K562 (cell line): ENCODE measurements around the gene POLR1A. TPM values are rescaled to one million over a fixed set of nuclear protein-coding genes. Genes with fewer than 3 reads are reported as not detected.

ENCODE experiments used
- DIDO1 ChIP-seq: fragments of 450-650 bp; IDR thresholded peaks from 2 replicates; pipeline ENCODE4 v1.6.1; 2016; ENCODE audit warnings: low read depth, missing biosample characterization, missing genetic modification characterization
- FOSL1 ChIP-seq: fragments of 200-800 bp; sonication (Bioruptor generic); conservative IDR thresholded peaks from 2 replicates; pipeline ENCODE4 v1.6.1; 2016; ENCODE audit warnings: missing genetic modification characterization, missing compliant biosample characterization
- FOXA3 ChIP-seq, 2 experiments: fragments of 450-650 bp in 1 of 2; sonication (generic) in 1 of 2; formaldehyde crosslinking; IDR thresholded peaks in 1 of 2; conservative IDR thresholded peaks in 1 of 2; 2 replicates each; pipeline versions ENCODE4 v1.4.0 to v1.8.0; 2020 to 2022; ENCODE audit warnings: mild to moderate bottlenecking in 2 of 2, missing genetic modification reagents in 1 of 2
- FOXJ2 ChIP-seq: fragments of 200-800 bp; sonication (Bioruptor generic); IDR thresholded peaks from 2 replicates; pipeline ENCODE4 v1.6.1; 2016; ENCODE audit warnings: missing genetic modification characterization, missing compliant biosample characterization
- LARP7 ChIP-seq: fragments of 450-650 bp; IDR thresholded peaks from 2 replicates; pipeline ENCODE4 v1.6.1; 2016
- NCOA2 ChIP-seq, 2 experiments: fragments of 450-650 bp; IDR thresholded peaks; 2 replicates each; pipeline ENCODE4 v1.6.1; 2018; ENCODE audit warnings: mild to moderate bottlenecking in 2 of 2, moderate library complexity in 1 of 2; ENCODE audit not compliant: partially characterized antibody in 2 of 2
- NR2C2 ChIP-seq, 2 experiments: fragments of 200-800 bp in 1 of 2; sonication (Bioruptor generic) in 1 of 2; sonication (generic) in 1 of 2; formaldehyde crosslinking in 1 of 2; IDR thresholded peaks; 2 replicates each; pipeline versions ENCODE4 v1.6.1 to v1.8.0; 2016 to 2022; ENCODE audit warnings: mild to moderate bottlenecking in 1 of 2, missing compliant biosample characterization in 1 of 2, missing genetic modification characterization in 1 of 2, missing genetic modification reagents in 1 of 2
- POLR2AphosphoS2 ChIP-seq: IDR thresholded peaks from 2 replicates; pipeline ENCODE4 v1.6.1; 2012; ENCODE audit warnings: low read length, improper control_type of control experiment
- SAP30 ChIP-seq: fragments of 200-600 bp; sonication (generic); IDR thresholded peaks from 2 replicates; pipeline ENCODE4 v1.6.1; 2012; ENCODE audit warnings: borderline replicate concordance, low read depth, mild to moderate bottlenecking, moderate library complexity, low read length, control low read depth, inconsistent platforms; ENCODE audit not compliant: insufficient read depth, poor library complexity, severe bottlenecking
- TAF1 ChIP-seq: IDR thresholded peaks from 2 replicates; pipeline ENCODE4 v1.6.1; 2011; ENCODE audit warnings: mild to moderate bottlenecking, low read length, moderate library complexity; ENCODE audit not compliant: insufficient read depth, control insufficient read depth, severe bottlenecking; ENCODE audit errors: extremely low read depth
- VEZF1 ChIP-seq: fragments of 200-800 bp; sonication (Bioruptor generic); IDR thresholded peaks from 2 replicates; pipeline ENCODE4 v1.6.1; 2017; ENCODE audit warnings: missing genetic modification characterization, missing compliant biosample characterization
- ZFP36 ChIP-seq: fragments of 150-350 bp; IDR thresholded peaks from 2 replicates; pipeline ENCODE4 v1.6.1; 2018; ENCODE audit warnings: low read length, low read depth; ENCODE audit not compliant: partially characterized antibody
- ZKSCAN8 ChIP-seq: fragments of 200-800 bp; sonication (Bioruptor generic); IDR thresholded peaks from 2 replicates; pipeline ENCODE4 v1.6.1; 2016; ENCODE audit warnings: missing genetic modification characterization, missing compliant biosample characterization
- ZNF165 ChIP-seq: fragments of 250-450 bp; sonication (Bioruptor Pico); IDR thresholded peaks from 2 replicates; pipeline ENCODE4 v1.4.0; 2020; ENCODE audit warnings: borderline replicate concordance
- ZNF197 ChIP-seq: fragments of 200-800 bp; sonication (Bioruptor generic); IDR thresholded peaks from 2 replicates; pipeline ENCODE4 v1.6.1; 2016; ENCODE audit warnings: low read depth, missing genetic modification characterization, missing compliant biosample characterization
- polyA plus RNA-seq, 8 experiments: library from polyadenylated mRNA; depleted of rRNA in 4 of 8; stranded (reverse) in 5 of 8; unstranded in 3 of 8; fragments of >200 nt; fragmentation: Nextera tagmentation in 2 of 8; fragmentation: Illumina TruSeq in 1 of 8; extraction: Ambion mirVana in 2 of 8; extraction: Trizol in 1 of 8; gene quantifications; 2 replicates each; pipeline versions ENCODE4 v1.2.1 to v1.2.3, GENCODE V29; 2011 to 2014; ENCODE audit warnings: inconsistent platforms in 1 of 8, missing spikeins in 1 of 8
- total RNA-seq, 7 experiments: library from RNA; depleted of rRNA in 6 of 7; stranded (reverse); fragments of >200 nt in 6 of 7; fragmentation: Illumina TruSeq in 2 of 7; extraction: Trizol in 2 of 7; gene quantifications; 2 replicates each; pipeline versions ENCODE4 v1.2.1 to v1.2.3, GENCODE V29; 2011 to 2021; ENCODE audit warnings: low replicate concordance in 1 of 7
- TF ChIP-seq, protein P1 (sequence below): sonication (generic); formaldehyde crosslinking; IDR thresholded peaks from 2 replicates; pipeline ENCODE4 v1.8.1; 2023; ENCODE audit warnings: mild to moderate bottlenecking, missing genetic modification reagents
- TF ChIP-seq, protein P2 (sequence below), 3 experiments: fragments of 200-800 bp in 1 of 3; fragments of 250-450 bp in 1 of 3; fragments of 450-650 bp in 1 of 3; sonication (Bioruptor Pico) in 1 of 3; sonication (Bioruptor generic) in 1 of 3; formaldehyde crosslinking in 1 of 3; IDR thresholded peaks; 2 replicates each; pipeline versions ENCODE4 v1.6.1 to v1.8.0; 2016 to 2022; ENCODE audit warnings: mild to moderate bottlenecking in 2 of 3, missing genetic modification characterization in 2 of 3, missing compliant biosample characterization in 1 of 3, moderate library complexity in 1 of 3

Gene POLR1A
- total and polyA plus RNA-seq, 9 of the 15 experiments (the other 6 are each of a cell fraction or from before 2014, with no cell fraction given): 3.0 to 72.1 (median 21.8) TPM

DNA sequence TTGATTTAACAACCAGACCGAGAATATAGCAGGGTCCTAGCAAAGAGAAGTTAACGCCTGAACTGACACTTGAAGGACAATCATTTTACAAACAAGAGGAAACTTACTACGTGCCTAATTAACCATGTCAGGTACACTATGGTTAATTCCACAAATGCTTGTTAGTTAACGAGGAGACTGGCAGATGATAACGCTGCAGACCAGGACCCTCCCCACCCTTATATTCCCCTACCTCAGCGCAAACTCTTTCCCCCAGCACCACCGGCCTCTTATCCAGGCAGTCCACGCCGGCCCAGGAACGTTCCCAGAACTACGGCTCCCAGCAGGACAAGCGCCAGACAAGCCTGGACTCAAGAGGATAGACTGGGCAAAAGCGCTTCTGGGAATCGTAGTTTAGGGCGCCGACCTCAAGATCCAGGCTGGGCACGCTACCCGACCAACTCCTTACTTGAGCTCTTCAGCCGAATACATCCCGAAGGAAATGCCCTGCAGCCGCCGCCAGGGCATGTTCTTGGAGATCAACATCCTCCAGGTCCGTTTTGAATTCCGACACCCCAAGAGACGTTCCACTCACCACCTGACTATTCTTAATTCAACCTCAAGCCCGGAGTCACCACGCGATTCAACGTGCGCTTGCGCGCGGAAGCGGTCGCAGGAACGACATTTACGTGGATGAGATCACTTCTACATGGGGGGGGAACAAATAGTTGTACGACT is at the start of gene POLR1A (continued):
- TF ChIP-seq, protein P1, sequence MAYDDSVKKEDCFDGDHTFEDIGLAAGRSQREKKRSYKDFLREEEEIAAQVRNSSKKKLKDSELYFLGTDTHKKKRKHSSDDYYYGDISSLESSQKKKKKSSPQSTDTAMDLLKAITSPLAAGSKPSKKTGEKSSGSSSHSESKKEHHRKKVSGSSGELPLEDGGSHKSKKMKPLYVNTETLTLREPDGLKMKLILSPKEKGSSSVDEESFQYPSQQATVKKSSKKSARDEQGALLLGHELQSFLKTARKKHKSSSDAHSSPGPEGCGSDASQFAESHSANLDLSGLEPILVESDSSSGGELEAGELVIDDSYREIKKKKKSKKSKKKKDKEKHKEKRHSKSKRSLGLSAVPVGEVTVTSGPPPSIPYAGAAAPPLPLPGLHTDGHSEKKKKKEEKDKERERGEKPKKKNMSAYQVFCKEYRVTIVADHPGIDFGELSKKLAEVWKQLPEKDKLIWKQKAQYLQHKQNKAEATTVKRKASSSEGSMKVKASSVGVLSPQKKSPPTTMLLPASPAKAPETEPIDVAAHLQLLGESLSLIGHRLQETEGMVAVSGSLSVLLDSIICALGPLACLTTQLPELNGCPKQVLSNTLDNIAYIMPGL: peak; percentile 33; the same call in 1 of the 2 replicates
- TF ChIP-seq POLR2AphosphoS2 (no peak), ZNF197 (CRISPR knock-in tag) (peak; percentile 86; the same call in 1 of the 2 replicates), FOSL1 (peak; percentile 27; the same call in 1 of the 2 replicates), FOXJ2 (no peak), SAP30 (peak; percentile 72), NR2C2 (CRISPR knock-in tag; IDR thresholded peaks at IDR 0.05) (no peak), NR2C2 (tag; IDR thresholded peaks at IDR 0.05) (no peak), ZKSCAN8 (CRISPR knock-in tag) (no peak), ZNF165 (0 out of 2 replicates have a peak, but pooled peaks have one; percentile 4), TAF1 (no peak), VEZF1 (0 out of 2 replicates have a peak, but pooled peaks have one; percentile 5), FOXA3 (CRISPR knock-in tag; conservative IDR thresholded peaks at IDR 0.05 in 1 of 2, IDR thresholded peaks at IDR 0.05 in 1 of 2) (no peak), ZFP36 (no peak), DIDO1 (no peak), LARP7 (no peak), NCOA2 (IDR thresholded peaks at IDR 0.05; ENCODE audit: partially characterized antibody in 2 of 2) (no peak)
- TF ChIP-seq, protein P2, sequence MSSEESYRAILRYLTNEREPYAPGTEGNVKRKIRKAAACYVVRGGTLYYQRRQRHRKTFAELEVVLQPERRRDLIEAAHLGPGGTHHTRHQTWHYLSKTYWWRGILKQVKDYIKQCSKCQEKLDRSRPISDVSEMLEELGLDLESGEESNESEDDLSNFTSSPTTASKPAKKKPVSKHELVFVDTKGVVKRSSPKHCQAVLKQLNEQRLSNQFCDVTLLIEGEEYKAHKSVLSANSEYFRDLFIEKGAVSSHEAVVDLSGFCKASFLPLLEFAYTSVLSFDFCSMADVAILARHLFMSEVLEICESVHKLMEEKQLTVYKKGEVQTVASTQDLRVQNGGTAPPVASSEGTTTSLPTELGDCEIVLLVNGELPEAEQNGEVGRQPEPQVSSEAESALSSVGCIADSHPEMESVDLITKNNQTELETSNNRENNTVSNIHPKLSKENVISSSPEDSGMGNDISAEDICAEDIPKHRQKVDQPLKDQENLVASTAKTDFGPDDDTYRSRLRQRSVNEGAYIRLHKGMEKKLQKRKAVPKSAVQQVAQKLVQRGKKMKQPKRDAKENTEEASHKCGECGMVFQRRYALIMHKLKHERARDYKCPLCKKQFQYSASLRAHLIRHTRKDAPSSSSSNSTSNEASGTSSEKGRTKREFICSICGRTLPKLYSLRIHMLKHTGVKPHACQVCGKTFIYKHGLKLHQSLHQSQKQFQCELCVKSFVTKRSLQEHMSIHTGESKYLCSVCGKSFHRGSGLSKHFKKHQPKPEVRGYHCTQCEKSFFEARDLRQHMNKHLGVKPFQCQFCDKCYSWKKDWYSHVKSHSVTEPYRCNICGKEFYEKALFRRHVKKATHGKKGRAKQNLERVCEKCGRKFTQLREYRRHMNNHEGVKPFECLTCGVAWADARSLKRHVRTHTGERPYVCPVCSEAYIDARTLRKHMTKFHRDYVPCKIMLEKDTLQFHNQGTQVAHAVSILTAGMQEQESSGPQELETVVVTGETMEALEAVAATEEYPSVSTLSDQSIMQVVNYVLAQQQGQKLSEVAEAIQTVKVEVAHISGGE (CRISPR knock-in tag; IDR thresholded peaks at IDR 0.05): peak in 1 of 3 experiments; percentile 70; a peak in 2 of 6 replicates
